Nucleus accumbens (tissue), 56 donors: ENCODE results near the gene TGM1.

Experiments
- DNase-seq, 56 donors: peaks; one replicate each; lab custom pipeline; 2025; lab: John Stamatoyannopoulos, UW

TGM1 gene

GRCh38 chr14:24271834-24272263, 8.9 kb upstream of the TGM1 start:
- DNase-seq: no peak

GRCh38 chr14:24271134-24271833, 8.3 kb upstream of the TGM1 start, which contains the start of gene RABGGTA:
RABGGTA (minus strand) TSS chr14:24271597; CDS start chr14:24271115, 482 bp downstream.
- peak in 55 of 56 donors; percentile 27 to 87 (median 72) for DNase-seq

- peak in 2 of 56 donors; percentile 41 to 49 for DNase-seq
Observed at GRCh38 chr14:24270537-24271133, 7.7 kb upstream of the TGM1 start.

GRCh38 chr14:24269910-24270536, 7.0 kb upstream of the TGM1 start:
- DNase-seq: no peak

- no peak for DNase-seq
Observed at GRCh38 chr14:24269368-24269767, 6.4 kb upstream of the TGM1 start.

GRCh38 chr14:24268225-24268624, 5.2 kb upstream of the TGM1 start:
- DNase-seq: no peak

- DNase-seq: no peak
Observed at GRCh38 chr14:24267516-24267915, 4.5 kb upstream of the TGM1 start.

GRCh38 chr14:24266344-24267244, 3.6 kb upstream of the TGM1 start:
- DNase-seq: no peak

GRCh38 chr14:24264298-24264697, 1.3 kb upstream of the TGM1 start:
- no peak for DNase-seq

- DNase-seq: no peak
Observed at GRCh38 chr14:24263848-24264247, 871 bp upstream of the TGM1 start.

- DNase-seq: no peak
Observed at GRCh38 chr14:24261969-24262327, 1.0 kb downstream of the TGM1 start.

GRCh38 chr14:24261256-24261968, 1.6 kb downstream of the TGM1 start:
- DNase-seq: no peak

- no peak for DNase-seq
Observed at GRCh38 chr14:24260780-24261157, 2.2 kb downstream of the TGM1 start.

GRCh38 chr14:24260026-24260779, 2.8 kb downstream of the TGM1 start:
- no peak for DNase-seq

- no peak for DNase-seq
Observed at GRCh38 chr14:24259282-24260025, 3.5 kb downstream of the TGM1 start.

- no peak for DNase-seq
Observed at GRCh38 chr14:24258548-24259265, 4.3 kb downstream of the TGM1 start.

- DNase-seq: no peak
Observed at GRCh38 chr14:24258119-24258518, 4.9 kb downstream of the TGM1 start.

- no peak for DNase-seq
Observed at GRCh38 chr14:24256960-24257359, 6.0 kb downstream of the TGM1 start.
